Keratinocyte (primary cell): ENCODE results near the gene CERK. TPM values are rescaled to one million over a fixed set of nuclear protein-coding genes. Genes with fewer than 3 reads are reported as not detected.

Experiments used
- DNase-seq: peaks from one replicate; pipeline ENCODE4 v3.0.0-alpha.2; 2011; ENCODE audit warnings: low read depth, missing footprints, low spot score
- FAIRE-seq: peaks from 2 replicates; lab custom pipeline; 2011; peaks lifted over from hg19 to GRCh38; lab: Jason Lieb, UNC
- H2AFZ ChIP-seq: 2 replicates; pipeline ENCODE4 v1.6.0; 2012; ENCODE audit warnings: low read length, control low read depth, inconsistent platforms; ENCODE audit not compliant: control insufficient read depth
- H3K27ac ChIP-seq: 2 replicates; pipeline ENCODE4 v1.5.1; 2011; ENCODE audit warnings: low read length; ENCODE audit not compliant: control insufficient read depth, insufficient read depth
- H3K27me3 ChIP-seq: 3 replicates; pipeline ENCODE4 v1.6.0; 2011; ENCODE audit warnings: low read length; ENCODE audit not compliant: control insufficient read depth, insufficient read depth; ENCODE audit errors: extremely low read depth
- H3K36me3 ChIP-seq, 2 experiments: 2 replicates in 1 of 2; 3 replicates in 1 of 2; pipeline ENCODE4 v1.5.1; 2011; ENCODE audit warnings: low read length in 2 of 2, mild to moderate bottlenecking in 1 of 2; ENCODE audit not compliant: control insufficient read depth in 2 of 2, insufficient read depth in 2 of 2; ENCODE audit errors: extremely low read depth in 1 of 2
- H3K4me1 ChIP-seq: 3 replicates; pipeline ENCODE4 v1.5.1; 2011; ENCODE audit warnings: low read length; ENCODE audit not compliant: control insufficient read depth, insufficient read depth; ENCODE audit errors: extremely low read depth
- H3K4me2 ChIP-seq: 3 replicates; pipeline ENCODE4 v1.6.0; 2011; ENCODE audit warnings: low read depth, low read length; ENCODE audit not compliant: control insufficient read depth, insufficient read depth; ENCODE audit errors: extremely low read depth
- H3K4me3 ChIP-seq, 3 experiments: fragments of 200-600 bp in 1 of 3; sonication (generic) in 1 of 3; 2 replicates in 2 of 3; 3 replicates in 1 of 3; pipeline ENCODE4 v1.5.1; 2011 to 2016; ENCODE audit warnings: low read length in 3 of 3, mild to moderate bottlenecking in 3 of 3, control low read depth in 2 of 3, inconsistent platforms in 1 of 3, low read depth in 1 of 3, mixed read lengths in 1 of 3, mixed run types in 1 of 3, moderate library complexity in 1 of 3; ENCODE audit not compliant: control insufficient read depth in 2 of 3, insufficient read depth in 2 of 3; ENCODE audit errors: extremely low read depth in 1 of 3
- H3K79me2 ChIP-seq: 2 replicates; pipeline ENCODE4 v1.6.0; 2012; ENCODE audit warnings: low read length; ENCODE audit not compliant: control insufficient read depth, insufficient read depth
- H3K9ac ChIP-seq: 3 replicates; pipeline ENCODE4 v1.6.0; 2011; ENCODE audit warnings: low read length; ENCODE audit not compliant: control insufficient read depth, insufficient read depth; ENCODE audit errors: extremely low read depth
- H3K9me1 ChIP-seq: 3 replicates; pipeline ENCODE4 v1.6.0; 2011; ENCODE audit warnings: low read length; ENCODE audit not compliant: control insufficient read depth, insufficient read depth; ENCODE audit errors: extremely low read depth
- H3K9me3 ChIP-seq: 2 replicates; pipeline ENCODE4 v1.5.1; 2012; ENCODE audit warnings: low read depth, low read length; ENCODE audit not compliant: control insufficient read depth
- H4K20me1 ChIP-seq: 3 replicates; pipeline ENCODE4 v1.6.0; 2011; ENCODE audit warnings: low read length; ENCODE audit not compliant: control insufficient read depth, insufficient read depth; ENCODE audit errors: extremely low read depth
- EZH2 ChIP-seq: IDR thresholded peaks from one replicate; pipeline ENCODE4 v1.6.1; 2012; ENCODE audit warnings: inconsistent platforms, mild to moderate bottlenecking, low read length, moderate library complexity
- dilution Hi-C: fragments of 300-500 bp; cut with MboI; formaldehyde crosslinking; loops from one replicate; pipeline ENCODE4 v1.7.0; 2020; ENCODE audit warnings: low sequenced_read_pairs; ENCODE audit not compliant: extremely low pct_ligation_motif_present
- polyA plus RNA-seq, 5 experiments: library from polyadenylated mRNA; depleted of rRNA in 3 of 5; stranded (reverse) in 3 of 5; stranded (forward) in 1 of 5; unstranded in 1 of 5; fragments of >200 nt; gene quantifications; 1 replicate in 1 of 5; 2 replicates in 3 of 5; 3 replicates in 1 of 5; pipeline versions ENCODE4 v1.2.1 to v1.2.3, GENCODE V29; 2011 to 2012; ENCODE audit warnings: missing spikeins in 2 of 5, low read depth in 1 of 5, low replicate concordance in 1 of 5
- TF ChIP-seq, protein P1 (sequence below), 3 experiments: IDR thresholded peaks in 1 of 3; conservative IDR thresholded peaks in 1 of 3; optimal IDR thresholded peaks in 1 of 3; 2 replicates in 2 of 3; 3 replicates in 1 of 3; pipeline versions ENCODE3 to v1.5.1; 2011; ENCODE audit warnings: low read length in 3 of 3, mild to moderate bottlenecking in 3 of 3, moderate library complexity in 2 of 3, control low read depth in 1 of 3, inconsistent platforms in 1 of 3; ENCODE audit not compliant: insufficient read depth in 2 of 3; ENCODE audit errors: extremely low read depth in 1 of 3

CERK gene
- polyA plus RNA-seq, 1 donor (not counting 4 experiments of a cell fraction or from before 2014, with no cell fraction given) = 11.9 TPM

DNA sequence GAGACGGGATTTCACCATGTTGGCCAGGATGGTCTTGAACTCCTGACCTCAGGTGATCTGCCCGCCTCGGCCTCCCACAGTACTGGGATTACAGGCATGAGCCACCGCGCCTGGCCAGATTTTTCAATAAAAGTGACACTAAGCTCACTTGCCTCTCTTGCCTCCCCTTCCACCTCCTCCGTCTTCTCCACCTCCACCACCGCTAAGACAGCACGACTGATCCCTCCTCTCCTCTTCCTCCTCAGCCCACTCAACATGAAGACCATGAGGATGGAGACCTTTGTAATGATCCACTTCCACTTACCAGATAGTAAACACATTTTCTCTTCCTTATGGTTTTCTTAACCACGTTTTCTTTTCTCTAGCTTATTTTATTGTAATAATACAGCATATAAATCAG is 14.2 kb downstream of the CERK start:
- Histone ChIP-seq H3K79me2 (no peaks in the 10 kb centered on the region), H3K4me2 (no peak overlapping the region), H4K20me1 (no peaks in the 10 kb centered on the region), H3K27ac (no peak overlapping the region), H3K4me3 (no peak overlapping the region), H2AFZ (no peak overlapping the region), H3K9me3 (no peaks in the 10 kb centered on the region), H3K9ac (no peak overlapping the region), H3K36me3 (peaks cover 3 to 4% of the 10 kb centered on the region in 2 experiments), H3K4me1 (peaks cover 7% of the 10 kb centered on the region), H3K27me3 (no peaks in the 10 kb centered on the region), H3K9me1 (no peaks in the 10 kb centered on the region)
- FAIRE-seq = no peak
- no peak for TF ChIP-seq EZH2
- TF ChIP-seq, protein P1, sequence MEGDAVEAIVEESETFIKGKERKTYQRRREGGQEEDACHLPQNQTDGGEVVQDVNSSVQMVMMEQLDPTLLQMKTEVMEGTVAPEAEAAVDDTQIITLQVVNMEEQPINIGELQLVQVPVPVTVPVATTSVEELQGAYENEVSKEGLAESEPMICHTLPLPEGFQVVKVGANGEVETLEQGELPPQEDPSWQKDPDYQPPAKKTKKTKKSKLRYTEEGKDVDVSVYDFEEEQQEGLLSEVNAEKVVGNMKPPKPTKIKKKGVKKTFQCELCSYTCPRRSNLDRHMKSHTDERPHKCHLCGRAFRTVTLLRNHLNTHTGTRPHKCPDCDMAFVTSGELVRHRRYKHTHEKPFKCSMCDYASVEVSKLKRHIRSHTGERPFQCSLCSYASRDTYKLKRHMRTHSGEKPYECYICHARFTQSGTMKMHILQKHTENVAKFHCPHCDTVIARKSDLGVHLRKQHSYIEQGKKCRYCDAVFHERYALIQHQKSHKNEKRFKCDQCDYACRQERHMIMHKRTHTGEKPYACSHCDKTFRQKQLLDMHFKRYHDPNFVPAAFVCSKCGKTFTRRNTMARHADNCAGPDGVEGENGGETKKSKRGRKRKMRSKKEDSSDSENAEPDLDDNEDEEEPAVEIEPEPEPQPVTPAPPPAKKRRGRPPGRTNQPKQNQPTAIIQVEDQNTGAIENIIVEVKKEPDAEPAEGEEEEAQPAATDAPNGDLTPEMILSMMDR (optimal IDR thresholded peaks at IDR 0.05 in 1 of 3, IDR thresholded peaks at IDR 0.05 in 1 of 3, conservative IDR thresholded peaks at IDR 0.05 in 1 of 3; ENCODE audit: extremely low read depth in 1 of 3, insufficient read depth in 2 of 3, low read length in 3 of 3) = no peak
- no peak for DNase-seq
- dilution Hi-C loops = no loop called here

GRCh38 chr22:46721501-46722085 is 16.5 kb downstream of the CERK start:
- dilution Hi-C loops = no loop called here
- Histone ChIP-seq H3K9me3 (no peaks in the 10 kb centered on the region), H3K4me3 (no peak overlapping the region), H3K79me2 (no peaks in the 10 kb centered on the region), H3K27me3 (no peaks in the 10 kb centered on the region), H3K9ac (no peak overlapping the region), H3K36me3 (peaks cover 7 to 8% of the 10 kb centered on the region in 2 experiments), H4K20me1 (no peaks in the 10 kb centered on the region), H3K4me1 (peaks cover 7% of the 10 kb centered on the region), H2AFZ (no peak overlapping the region), H3K9me1 (no peaks in the 10 kb centered on the region), H3K27ac (no peak overlapping the region), H3K4me2 (no peak overlapping the region)
- DNase-seq (no peak), FAIRE-seq (no peak)
- TF ChIP-seq, protein P1 (optimal IDR thresholded peaks at IDR 0.05 in 1 of 3, IDR thresholded peaks at IDR 0.05 in 1 of 3, conservative IDR thresholded peaks at IDR 0.05 in 1 of 3; ENCODE audit: extremely low read depth in 1 of 3, insufficient read depth in 2 of 3, low read length in 3 of 3) = no peak
- no peak for TF ChIP-seq EZH2
